ENCODE data around the gene OR51D1.

OR51D1 gene, protein sequence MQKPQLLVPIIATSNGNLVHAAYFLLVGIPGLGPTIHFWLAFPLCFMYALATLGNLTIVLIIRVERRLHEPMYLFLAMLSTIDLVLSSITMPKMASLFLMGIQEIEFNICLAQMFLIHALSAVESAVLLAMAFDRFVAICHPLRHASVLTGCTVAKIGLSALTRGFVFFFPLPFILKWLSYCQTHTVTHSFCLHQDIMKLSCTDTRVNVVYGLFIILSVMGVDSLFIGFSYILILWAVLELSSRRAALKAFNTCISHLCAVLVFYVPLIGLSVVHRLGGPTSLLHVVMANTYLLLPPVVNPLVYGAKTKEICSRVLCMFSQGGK

DNA sequence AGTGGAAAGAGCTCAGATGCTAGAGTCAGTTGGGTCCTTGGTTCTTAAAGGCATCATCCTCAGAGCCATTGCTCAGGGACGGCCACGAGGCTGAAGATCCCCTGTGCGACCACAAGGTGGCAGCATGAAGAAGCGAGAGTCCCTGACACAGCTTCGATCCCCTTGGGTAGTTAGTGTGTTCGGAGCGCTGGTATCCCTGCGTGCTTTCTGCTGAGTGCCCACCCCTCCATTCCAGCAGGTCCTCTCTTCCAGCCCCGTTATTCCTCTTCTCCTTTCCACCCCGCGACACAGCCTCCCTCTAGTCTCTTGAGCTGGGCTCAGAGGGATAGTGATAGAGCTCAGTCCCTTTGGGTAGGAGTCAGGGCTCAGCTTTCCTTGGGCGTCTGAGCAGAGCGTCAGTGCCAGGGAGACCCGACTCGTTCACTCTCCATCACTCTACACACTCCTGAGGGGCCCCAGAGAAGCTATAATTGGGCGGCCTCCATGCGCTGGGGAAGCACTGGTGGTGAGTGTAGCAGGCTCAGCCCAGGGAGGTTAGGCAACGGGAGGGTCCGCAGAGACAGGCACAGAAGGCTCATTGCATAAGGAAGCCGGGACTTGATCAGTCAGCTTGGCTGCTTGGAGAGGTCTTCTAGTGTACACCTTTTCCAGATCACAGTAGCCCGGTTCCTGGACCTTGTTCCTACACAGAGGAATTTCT, at the start of gene OR51D1:
Gene OR51D1 (plus strand): TSS at position 516 of the 700 bp plus-strand sequence. CDS start 2,314 bp downstream, outside the sequence.
- FAIRE-seq (peak; percentile 92), DNase-seq (ENCODE audit: extremely low spot score, insufficient read length, low read depth) (peak; percentile 30)

DNA sequence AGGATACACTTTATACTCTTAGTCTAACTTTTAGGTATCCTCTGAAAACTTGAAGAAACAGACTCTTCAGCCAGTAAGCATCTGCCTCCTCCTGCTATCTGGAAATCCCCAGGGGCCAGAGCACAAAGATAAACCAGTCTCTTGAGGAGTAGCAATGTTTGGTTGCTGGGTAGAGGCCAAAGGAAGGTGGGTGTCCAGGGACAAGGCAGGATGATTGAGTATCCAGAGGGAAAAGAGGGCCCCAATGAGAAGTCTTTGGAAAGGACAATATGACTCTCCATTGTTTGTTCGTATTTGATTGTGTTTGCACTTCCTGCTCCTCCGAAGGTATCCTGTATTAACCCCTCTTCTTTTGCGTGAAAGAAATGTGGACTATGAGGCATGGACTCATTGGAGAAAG, 48.3 kb upstream of the OR51D1 start:
- no peak for DNase-seq (ENCODE audit: extremely low spot score, insufficient read length, low read depth)
- FAIRE-seq, result no peak

DNA sequence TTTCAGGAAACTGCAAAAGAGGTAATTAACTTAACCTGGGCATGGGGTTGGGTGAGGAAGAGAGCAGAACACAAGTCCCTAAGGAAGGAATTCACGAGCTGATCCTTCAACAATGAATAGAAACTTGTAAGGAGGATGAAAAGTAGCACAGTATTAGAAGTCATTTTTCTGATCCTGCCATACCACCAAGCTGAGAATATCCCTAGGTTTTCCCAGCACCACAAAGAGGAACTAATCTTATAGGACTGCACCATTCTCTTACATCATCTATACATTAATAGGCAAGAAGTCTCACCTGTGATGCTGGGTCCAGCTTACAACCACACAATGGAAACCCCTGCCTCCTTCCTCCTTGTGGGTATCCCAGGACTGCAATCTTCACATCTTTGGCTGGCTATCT, 43.5 kb upstream of the OR51D1 start, which contains the start of gene OR52I1:
Gene OR52I1 (plus strand): TSS at position 301 of the 400 bp plus-strand sequence. CDS start 0 bp downstream, at position 301.
- DNase-seq (ENCODE audit: extremely low spot score, insufficient read length, low read depth), result no peak
- FAIRE-seq, result no peak

DNA sequence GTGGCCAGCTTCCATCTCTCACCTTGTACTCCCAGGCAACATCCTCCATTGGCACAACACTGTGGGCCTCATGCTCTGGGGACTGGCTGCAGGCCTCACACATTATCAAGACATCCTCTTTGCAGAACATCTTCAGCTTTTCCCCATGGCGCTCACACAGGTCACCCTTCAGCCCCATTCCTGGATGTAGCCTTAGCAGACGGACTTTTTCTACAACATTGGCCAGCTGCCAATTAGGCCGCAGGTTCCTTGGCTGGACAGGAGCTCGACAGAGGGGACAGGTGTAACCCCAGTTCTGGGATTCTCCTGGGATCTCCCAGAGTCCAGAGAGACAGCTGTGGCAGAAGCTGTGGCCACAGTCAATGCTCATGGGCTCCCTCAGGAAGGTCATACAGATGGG, 32.2 kb upstream of the OR51D1 start:
- FAIRE-seq (no peak), DNase-seq (ENCODE audit: extremely low spot score, insufficient read length, low read depth) (no peak)

DNA sequence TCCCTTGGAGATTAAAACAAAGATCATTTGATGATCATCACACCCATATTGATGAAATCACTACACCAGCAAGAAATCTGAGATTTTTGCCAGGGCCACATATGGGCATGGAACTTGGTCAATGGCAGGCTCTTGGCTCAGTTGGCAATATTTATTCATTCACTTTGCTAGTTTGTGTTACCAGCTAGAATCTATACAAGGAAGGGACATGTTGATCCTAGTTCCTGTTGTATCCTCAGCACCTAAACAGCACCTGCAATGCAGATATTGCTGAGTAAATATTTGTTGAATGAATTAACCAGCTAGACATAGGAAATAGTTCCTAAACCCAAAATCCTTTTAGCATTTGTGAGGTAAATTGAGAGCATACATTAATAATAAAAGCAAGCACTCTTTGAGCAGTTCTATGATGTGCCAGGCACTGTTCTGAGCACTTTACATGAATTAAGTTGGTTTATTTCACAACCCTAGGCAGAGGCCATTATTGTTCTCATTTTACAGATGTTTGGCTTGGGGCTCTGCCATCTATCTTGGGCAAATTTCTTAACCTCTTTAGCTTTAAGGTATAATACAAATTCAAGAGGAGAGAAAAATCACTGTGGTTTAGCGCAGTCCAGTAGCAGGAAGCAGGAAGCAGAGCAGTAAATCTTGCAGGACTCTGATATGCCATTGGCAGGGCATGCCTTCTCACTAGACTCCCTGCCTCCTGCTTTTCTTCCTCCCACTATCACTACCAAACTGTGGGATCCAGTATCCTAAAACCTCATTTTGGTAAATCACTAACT, 30.9 kb upstream of the OR51D1 start:
- no peak for FAIRE-seq

DNA sequence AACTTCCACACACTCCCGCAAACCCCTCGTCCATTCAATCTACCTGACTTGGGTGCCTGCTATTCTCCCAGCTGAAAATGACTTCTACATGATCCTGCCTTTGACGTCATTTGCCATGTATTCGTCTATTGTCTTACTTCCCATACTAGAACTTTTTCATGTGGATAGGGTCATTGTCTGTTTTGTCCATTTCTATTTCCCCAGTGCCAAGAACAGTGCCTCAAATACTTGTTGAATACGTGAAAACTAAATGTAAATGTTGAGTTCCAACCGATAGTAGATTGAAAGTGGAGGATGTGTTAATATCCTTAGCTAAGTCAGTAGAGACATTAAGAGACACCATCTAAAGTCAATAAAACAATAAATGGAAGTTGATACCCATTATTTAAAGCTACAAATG, 30.2 kb upstream of the OR51D1 start:
- FAIRE-seq (no peak), DNase-seq (ENCODE audit: extremely low spot score, insufficient read length, low read depth) (no peak)

More for the DNA sequence above, 30.9 kb upstream of the OR51D1 start:
- DNase-seq (ENCODE audit: extremely low spot score, insufficient read length, low read depth), result no peak

DNA sequence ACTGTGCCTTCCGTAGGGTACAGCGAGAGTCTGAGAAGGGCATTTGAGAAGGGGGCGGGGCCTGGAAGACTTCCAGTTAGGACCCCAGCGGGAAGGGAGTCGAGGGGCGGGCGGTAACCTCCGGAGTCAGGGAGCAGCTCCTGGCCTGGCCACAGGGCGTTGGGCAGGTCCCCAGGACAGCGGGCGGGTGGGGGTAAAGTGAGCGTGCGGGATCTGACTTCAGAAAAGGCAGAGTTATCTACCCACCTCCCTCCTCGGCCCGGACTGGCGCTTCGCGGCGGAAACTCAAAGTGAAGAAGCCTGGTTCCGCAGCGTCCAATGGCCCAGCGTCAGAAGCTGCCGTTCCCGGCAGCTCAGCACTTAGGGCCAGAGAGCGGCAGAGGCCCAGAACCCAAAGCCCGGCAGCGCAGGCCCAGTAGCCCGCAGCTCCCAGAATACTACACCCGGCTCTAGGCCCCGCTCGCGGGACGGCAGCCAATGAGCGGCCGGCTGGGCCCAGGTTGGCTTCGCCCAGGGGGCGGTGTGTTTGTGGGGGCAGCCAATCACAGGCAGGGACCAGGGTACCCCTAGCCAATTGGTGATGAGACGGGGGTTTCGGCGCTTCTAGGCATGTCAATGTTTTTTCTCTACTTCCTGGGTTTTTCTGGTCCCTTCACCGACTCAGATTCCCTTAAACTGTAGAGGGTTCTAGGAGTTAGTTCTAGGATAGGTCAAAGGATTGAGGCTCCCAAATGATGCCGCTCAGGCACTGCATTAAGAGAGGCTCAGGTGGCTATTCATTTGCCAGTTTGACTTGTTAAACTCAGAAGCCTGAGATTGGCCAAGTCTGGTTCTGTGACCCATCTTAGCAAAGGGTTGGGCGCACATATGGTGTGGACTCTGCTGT, 29.3 kb upstream of the OR51D1 start, which contains the start of gene TRIM68:
Gene TRIM68 (minus strand): TSS at position 451 of the 886 bp plus-strand sequence. CDS start 2,727 bp downstream, outside the sequence.
- DNase-seq (ENCODE audit: extremely low spot score, insufficient read length, low read depth), result peak; percentile 87
- peak; percentile 99 for FAIRE-seq

DNA sequence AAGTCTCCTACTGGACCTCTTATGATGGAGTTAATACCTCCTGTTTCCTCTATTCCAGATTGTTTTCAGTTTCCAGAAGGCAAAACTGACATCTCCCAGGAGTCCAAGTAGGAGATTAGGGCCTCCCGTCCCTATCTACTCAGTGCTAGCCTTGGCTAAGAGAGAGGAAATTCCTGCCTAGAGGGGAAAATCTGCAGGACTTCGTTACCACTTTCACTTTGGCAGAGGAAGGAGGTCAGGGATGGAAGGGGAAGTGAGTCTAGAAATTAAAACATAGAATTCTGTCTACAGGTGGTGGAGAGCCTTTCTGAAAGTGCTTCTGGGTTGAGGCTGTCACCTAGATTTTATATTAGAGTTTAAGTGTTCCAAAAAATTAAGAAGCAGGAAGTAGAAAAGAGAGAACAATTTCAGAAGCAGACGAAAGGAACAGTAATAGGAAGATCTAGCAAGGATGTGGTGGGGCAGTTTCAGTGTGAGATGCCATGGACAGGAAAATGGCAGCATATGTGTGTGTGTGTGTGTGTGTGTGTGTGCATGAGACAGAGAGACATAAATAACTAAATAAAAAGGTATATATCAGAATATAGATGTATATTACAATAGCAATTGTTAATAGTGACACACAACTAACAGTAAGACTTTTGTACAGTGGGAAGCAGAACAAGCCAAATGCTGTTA, 26.9 kb upstream of the OR51D1 start:
- FAIRE-seq, result peak; percentile 52
- no peak for DNase-seq (ENCODE audit: extremely low spot score, insufficient read length, low read depth)

DNA sequence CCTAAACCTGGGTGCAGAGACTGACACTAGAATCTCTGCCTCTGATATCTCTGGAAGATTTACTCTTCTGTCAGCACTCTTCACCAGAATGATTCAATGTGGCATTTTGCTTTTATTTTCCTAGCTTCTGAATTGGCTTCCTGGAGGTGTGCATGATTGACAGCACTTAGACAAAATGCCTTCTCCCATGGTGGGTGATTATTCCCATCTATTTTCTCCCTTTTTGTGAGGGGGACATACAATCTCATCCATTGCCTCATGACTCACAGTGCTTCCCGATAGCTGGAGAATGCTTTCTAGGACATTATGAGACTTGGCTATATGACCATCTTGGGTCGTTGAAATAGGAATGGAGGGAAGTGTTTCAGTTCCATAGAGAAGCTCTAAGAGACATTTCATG, 25.3 kb upstream of the OR51D1 start:
- FAIRE-seq (no peak), DNase-seq (ENCODE audit: extremely low spot score, insufficient read length, low read depth) (no peak)

DNA sequence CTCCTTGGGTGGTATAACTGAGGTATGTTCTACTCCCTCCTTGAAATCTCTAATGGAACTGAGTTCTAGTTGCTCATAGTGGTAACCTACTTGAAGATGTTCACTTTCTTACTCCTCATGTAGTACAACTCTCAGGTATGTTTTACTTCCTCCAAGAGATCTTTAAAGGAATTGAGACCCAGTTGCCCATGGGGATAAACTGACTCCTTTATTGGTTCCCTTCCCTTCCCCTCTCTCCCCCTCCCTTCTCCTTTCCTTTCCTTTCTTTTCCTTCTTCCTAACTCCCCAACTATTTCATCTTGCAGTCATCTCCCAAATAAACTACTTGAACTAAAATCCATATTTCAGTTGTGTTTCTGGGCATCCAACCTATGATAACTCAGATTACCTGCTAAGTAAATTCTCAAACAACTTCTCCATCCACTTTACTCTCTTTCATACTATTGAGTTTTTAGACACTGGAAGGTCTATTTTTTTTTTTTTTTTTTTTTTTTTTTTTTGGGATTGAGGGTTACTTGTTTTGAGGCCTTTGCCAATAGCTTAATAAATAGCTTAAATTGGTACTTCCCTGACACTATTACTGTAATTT, 21.3 kb upstream of the OR51D1 start:
- DNase-seq (ENCODE audit: extremely low spot score, insufficient read length, low read depth), result no peak
- FAIRE-seq, result no peak

DNA sequence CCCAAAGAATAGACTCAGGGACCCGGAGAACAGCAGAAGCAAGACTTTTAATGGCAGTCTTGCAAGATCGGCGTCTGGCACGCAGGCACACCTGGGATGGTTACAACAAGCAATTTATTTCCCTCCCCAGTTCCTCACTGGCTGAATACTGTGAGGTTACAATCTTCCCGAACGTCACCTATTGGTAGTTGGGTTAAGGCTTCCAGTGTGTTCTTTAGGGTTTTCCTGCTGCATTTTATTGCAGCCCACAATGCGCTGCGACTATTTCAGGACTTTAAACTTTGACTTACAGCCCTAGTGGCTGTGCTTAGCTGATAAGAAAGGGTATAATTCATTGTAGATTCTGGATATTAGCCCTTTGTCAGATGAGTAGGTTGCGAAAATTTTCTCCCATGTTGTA, 17.8 kb upstream of the OR51D1 start:
- DNase-seq (ENCODE audit: extremely low spot score, insufficient read length, low read depth), result no peak
- FAIRE-seq, result no peak

DNA sequence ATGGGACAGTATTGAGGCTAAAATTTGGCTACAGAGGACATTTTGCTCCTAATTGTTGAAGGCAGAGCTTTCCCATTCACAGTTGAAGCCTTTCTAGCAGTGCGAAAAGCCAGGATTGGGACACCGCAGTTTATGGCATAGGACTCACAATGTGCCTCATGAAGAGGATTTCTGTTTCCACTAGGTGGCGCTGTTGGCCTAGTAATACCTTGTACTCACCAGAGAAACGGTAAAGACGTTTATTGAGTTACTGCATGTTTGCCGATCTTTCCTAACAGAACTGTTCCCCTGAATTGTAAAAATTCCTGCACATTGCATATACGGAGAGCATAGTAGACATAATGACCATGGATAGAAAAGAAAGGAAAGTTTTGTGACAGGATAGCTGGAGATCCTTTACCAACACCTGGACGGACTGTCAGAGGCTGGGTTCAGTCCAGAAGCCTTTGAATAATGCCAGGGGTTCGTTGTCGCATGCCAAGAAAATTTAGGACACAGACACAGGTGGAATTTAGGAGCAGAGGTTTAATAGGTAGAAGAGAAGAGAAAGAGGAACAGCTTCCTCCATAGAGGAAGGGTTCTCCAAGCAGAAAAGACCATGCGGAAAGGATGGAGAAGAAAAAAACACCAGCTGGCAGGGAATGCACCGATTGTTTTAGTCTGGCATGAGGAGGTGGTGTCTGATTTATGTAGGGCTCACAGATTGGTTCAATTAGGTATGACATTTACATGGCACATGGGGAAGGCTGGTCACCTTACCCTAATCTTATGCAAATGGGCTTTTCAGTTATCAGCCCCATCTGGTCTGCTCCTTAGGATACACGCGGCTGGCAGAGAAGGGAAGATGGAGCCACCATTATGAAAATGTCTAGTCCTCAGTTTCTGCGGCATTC, 10.8 kb upstream of the OR51D1 start:
- FAIRE-seq (peak; percentile 38), DNase-seq (ENCODE audit: extremely low spot score, insufficient read length, low read depth) (no peak)

DNA sequence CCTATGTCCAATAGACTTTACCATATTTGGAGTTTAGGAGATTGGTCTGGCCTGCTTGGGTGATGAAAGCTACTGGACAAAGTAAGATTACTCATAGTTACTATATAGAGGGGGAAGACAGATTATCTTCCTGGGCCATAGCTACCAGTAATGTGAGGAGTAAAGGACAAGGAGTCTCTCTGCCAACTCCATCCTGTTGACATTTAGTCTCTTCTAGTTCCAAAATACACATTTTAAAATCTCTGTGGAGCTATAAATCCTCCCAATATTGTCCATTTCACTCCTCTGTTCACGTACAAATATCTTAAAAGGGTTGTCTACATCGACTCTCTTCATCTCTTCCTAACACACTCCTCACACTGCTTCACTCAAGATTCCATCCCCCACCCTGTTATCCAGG, 1.1 kb upstream of the OR51D1 start:
- no peak for FAIRE-seq

DNA sequence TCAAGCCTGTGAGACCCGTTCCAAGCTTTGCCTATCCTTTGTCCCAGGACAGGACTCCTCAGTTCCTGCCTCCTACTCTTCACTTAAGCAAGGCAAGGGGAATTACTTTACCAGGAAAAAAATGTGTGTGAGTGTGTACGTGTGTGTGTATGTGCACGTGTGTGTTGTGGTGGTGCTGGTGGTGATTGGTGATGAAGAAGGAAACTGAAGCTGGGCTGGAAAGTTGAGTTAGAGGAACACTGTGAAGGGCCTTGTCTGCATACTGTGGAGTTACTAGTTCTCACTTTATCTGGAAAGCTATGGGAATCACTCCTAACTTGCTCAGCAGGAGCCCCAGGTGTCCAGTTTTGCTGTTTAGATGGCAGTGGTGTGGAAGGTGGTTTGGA, 378 bp downstream of the OR51D1 start:
- no peak for FAIRE-seq
- no peak for DNase-seq (ENCODE audit: extremely low spot score, insufficient read length, low read depth)

More for the DNA sequence above, 1.1 kb upstream of the OR51D1 start:
- DNase-seq (ENCODE audit: extremely low spot score, insufficient read length, low read depth), result no peak

DNA sequence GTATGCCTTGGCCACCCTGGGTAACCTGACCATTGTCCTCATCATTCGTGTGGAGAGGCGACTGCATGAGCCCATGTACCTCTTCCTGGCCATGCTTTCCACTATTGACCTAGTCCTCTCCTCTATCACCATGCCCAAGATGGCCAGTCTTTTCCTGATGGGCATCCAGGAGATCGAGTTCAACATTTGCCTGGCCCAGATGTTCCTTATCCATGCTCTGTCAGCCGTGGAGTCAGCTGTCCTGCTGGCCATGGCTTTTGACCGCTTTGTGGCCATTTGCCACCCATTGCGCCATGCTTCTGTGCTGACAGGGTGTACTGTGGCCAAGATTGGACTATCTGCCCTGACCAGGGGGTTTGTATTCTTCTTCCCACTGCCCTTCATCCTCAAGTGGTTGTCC, 2.7 kb downstream of the OR51D1 start:
- FAIRE-seq (no peak), DNase-seq (ENCODE audit: extremely low spot score, insufficient read length, low read depth) (no peak)

DNA sequence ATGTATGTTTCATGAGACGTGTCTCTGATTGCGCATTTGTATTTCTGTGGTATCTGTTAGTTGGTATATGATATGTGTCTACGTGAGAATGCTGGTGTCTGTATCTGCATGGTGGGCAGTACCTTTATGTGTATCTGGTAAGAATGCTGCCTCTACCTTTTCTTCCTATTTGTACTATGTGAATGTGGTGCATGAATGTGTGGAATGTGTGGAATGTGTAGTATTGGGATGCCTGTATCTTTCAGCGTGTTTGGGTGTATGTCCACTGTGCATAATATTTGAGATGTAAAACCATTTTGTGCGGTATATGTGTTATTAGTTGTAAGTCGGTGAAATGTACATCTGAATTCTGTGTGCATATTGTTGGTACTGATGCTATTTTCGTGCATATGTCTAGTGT, 4.2 kb downstream of the OR51D1 start:
- DNase-seq (ENCODE audit: extremely low spot score, insufficient read length, low read depth) (no peak), FAIRE-seq (no peak)

DNA sequence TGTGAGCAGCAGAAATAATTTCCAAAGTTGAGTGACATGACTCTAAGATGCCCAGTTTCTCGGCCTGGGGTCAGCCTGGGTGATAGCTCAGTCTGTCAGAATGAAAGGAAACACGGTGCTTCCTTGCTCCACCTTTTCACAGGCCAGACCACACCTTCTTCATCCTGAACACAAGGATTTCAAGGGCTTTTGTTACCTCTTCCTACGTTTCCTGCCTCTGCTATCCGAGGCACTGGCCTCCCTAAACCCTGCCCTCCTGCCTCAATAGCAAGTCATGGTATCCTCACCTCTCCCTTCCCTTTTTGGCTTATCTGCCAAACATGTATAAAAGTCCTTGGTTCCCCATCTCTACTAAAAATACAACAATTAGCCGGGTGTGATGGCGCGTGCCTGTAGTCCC, 4.8 kb downstream of the OR51D1 start:
- no peak for FAIRE-seq

DNA sequence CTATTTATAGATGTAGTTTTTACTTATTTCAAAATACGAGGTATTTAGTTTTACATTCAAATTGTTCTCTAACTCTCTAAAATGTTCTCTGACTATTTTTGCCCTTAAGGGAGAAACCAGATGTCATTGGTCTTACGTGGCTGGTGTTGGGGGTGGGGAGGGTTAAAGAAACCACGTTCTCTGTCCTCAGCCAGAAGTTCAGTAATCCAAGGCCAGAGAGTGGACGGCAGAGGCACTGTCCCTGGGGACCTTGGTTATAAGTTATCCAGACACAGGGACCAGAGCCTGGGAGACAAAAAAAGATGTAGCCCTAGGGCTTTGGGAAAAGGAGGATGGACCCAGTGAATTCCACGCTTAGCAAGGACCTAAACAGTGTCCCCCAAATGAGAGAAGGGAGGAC, 5.8 kb downstream of the OR51D1 start:
- DNase-seq (ENCODE audit: extremely low spot score, insufficient read length, low read depth) (no peak), FAIRE-seq (no peak)

More for the DNA sequence above, 4.8 kb downstream of the OR51D1 start:
- DNase-seq (ENCODE audit: extremely low spot score, insufficient read length, low read depth), result no peak
